CD4-positive, alpha-beta T cell (primary cell): ENCODE data around the gene ZNF451. TPM values are rescaled to one million over a fixed set of nuclear protein-coding genes. Genes with fewer than 3 reads are reported as not detected.

ENCODE experiments used
- ATAC-seq: fragments of 200-7000 bp; cut with Tn5 transposase; one replicate; pipeline ENCODE4 v1.10.0; 2022; ENCODE audit warnings: mild to moderate bottlenecking; ENCODE audit not compliant: poor library complexity
- CTCF ChIA-PET: fragments of 350-600 bp; sonication (Branson Sonifier 250); formaldehyde crosslinking; loops from one replicate; lab custom pipeline; 2021; ENCODE audit warnings: antibody characterized with exemption, inconsistent platforms; lab: Charles Lee
- POLR2A ChIA-PET: fragments of 350-600 bp; sonication (Branson Sonifier 250); formaldehyde crosslinking; loops from one replicate; lab custom pipeline; 2021; ENCODE audit warnings: antibody characterized with exemption, inconsistent platforms; lab: Charles Lee
- DNase-seq, 14 experiments: peaks; one replicate each; pipeline ENCODE4 v3.0.0-alpha.2; 2013 to 2020; ENCODE audit warnings: mixed read lengths in 2 of 14
- H3K27ac ChIP-seq, 2 donors: one replicate each; pipeline versions ENCODE4 v1.5.1 to v1.7.0; 2013; ENCODE audit warnings: low read length in 2 of 2, low read depth in 1 of 2, mild to moderate bottlenecking in 1 of 2
- H3K27me3 ChIP-seq, 2 experiments: 1 replicate in 1 of 2; 2 replicates in 1 of 2; pipeline versions ENCODE4 v1.6.1 to v1.7.0; 2013; ENCODE audit warnings: low read length in 2 of 2, control low read depth in 1 of 2, mild to moderate bottlenecking in 1 of 2, moderate library complexity in 1 of 2; ENCODE audit not compliant: insufficient read depth in 2 of 2, control insufficient read depth in 1 of 2
- H3K36me3 ChIP-seq: one replicate; pipeline ENCODE4 v1.6.1; 2013; ENCODE audit warnings: low read length, control low read depth; ENCODE audit not compliant: insufficient read depth
- H3K4me1 ChIP-seq: one replicate; pipeline ENCODE4 v1.6.1; 2013; ENCODE audit warnings: low read length, control low read depth; ENCODE audit not compliant: insufficient read depth
- H3K4me3 ChIP-seq: one replicate; pipeline ENCODE4 v1.5.1; 2013; ENCODE audit warnings: mild to moderate bottlenecking, low read length, moderate library complexity
- H3K9me3 ChIP-seq, 2 experiments: 1 replicate in 1 of 2; 2 replicates in 1 of 2; pipeline versions ENCODE4 v1.6.1 to v1.7.0; 2013; ENCODE audit warnings: low read length in 2 of 2, mild to moderate bottlenecking in 2 of 2, control low read depth in 1 of 2, moderate library complexity in 1 of 2; ENCODE audit not compliant: control insufficient read depth in 1 of 2, insufficient read depth in 1 of 2
- H3K27ac Mint-ChIP-seq: one replicate; pipeline ENCODE4 v1.8.0; 2020; ENCODE audit warnings: mixed read lengths
- H3K27me3 Mint-ChIP-seq: one replicate; pipeline ENCODE4 v1.8.0; 2021; ENCODE audit warnings: mixed read lengths
- H3K36me3 Mint-ChIP-seq: one replicate; pipeline ENCODE4 v1.8.0; 2021; ENCODE audit warnings: low read depth, mixed read lengths
- H3K4me1 Mint-ChIP-seq: one replicate; pipeline ENCODE4 v1.8.0; 2021; ENCODE audit warnings: low read depth, mixed read lengths
- H3K4me3 Mint-ChIP-seq: one replicate; pipeline ENCODE4 v1.8.0; 2020; ENCODE audit warnings: mild to moderate bottlenecking, mixed read lengths
- H3K9me3 Mint-ChIP-seq: one replicate; pipeline ENCODE4 v1.8.0; 2020; ENCODE audit warnings: mixed read lengths
- CTCF ChIP-seq: fragments of 200-600 bp; IDR thresholded peaks from one replicate; pipeline ENCODE4 v1.8.0; 2022; ENCODE audit warnings: antibody characterized with exemption, mild to moderate bottlenecking
- intact Hi-C, 2 experiments: fragments of 100-400 bp; cut with DNase I in 1 of 2; cut with micrococcal nuclease in 1 of 2; formaldehyde crosslinking; loops; one replicate each; pipeline versions ENCODE4 v1.15.1 to v1.9.0; 2023 to 2025; cut with DNase I, micrococcal nuclease
- total RNA-seq, 174 experiments: library from RNA in 2 of 174; stranded (reverse) in 2 of 174; gene quantifications; one replicate each; pipeline ENCODE4 v1.2.3 and lab custom pipeline; 2021 to 2026

ZNF451 gene
- total RNA-seq, 2 experiments from 2014 or later: 124 to 132 TPM

GRCh38 chr6:57217270-57217669 is 127.3 kb downstream of the ZNF451 start:
- DNase-seq (no peak), ATAC-seq (no peak)
- Histone ChIP-seq H3K27me3 (no peaks in the 10 kb centered on the region), H3K36me3 (no peaks in the 10 kb centered on the region), H3K27ac (no peak overlapping the region), H3K4me3 (no peak overlapping the region), H3K4me1 (peaks cover 19% of the 10 kb centered on the region), H3K9me3 (no peaks in the 10 kb centered on the region)
- no peak for TF ChIP-seq CTCF
- Mint-ChIP-seq H3K4me3 (no peak overlapping the region), H3K4me1 (peaks cover 37% of the 10 kb centered on the region), H3K27ac (no peak overlapping the region), H3K9me3 (peaks cover 12% of the 10 kb centered on the region), H3K36me3 (peaks cover 4% of the 10 kb centered on the region), H3K27me3 (no peaks in the 10 kb centered on the region)
- intact Hi-C loops: loop anchor here in 1 of 2 experiments (5.0 kb wide), 1 partner anchor 100 kb away; the partner anchor contains the start of gene PRIM2
- CTCF ChIA-PET: no interaction called here
- POLR2A ChIA-PET: no interaction called here

Other genes with a start within 250 kb of the ZNF451 start
- not detected for gene BEND6, start 135.1 kb upstream of the ZNF451 start, total RNA-seq
- 10 to 100 TPM; 11.7 to 12.5 TPM for gene KIAA1586, start 43.5 kb upstream of the ZNF451 start, total RNA-seq
- gene BAG2, start 82.1 kb downstream of the ZNF451 start, total RNA-seq: 1 to 10 TPM; 5.4 to 5.6 TPM
- gene RAB23, start 132.1 kb downstream of the ZNF451 start, total RNA-seq: under 1 TPM; 0.45 to 0.49 TPM
- gene PRIM2, start 227.4 kb downstream of the ZNF451 start, total RNA-seq: 1 to 10 TPM; 8.6 to 8.9 TPM